Measurements from ENCODE around the gene CT47B1.
"Not testable (repeated sequence)": the region's sequence is repeated elsewhere in the genome, so short reads cannot be mapped to it uniquely, and the experiment has no call there.

- not testable (repeated sequence) for TF ChIP-seq CTCF (conservative IDR thresholded peaks at IDR 0.05; ENCODE audit: low read length); EZH2phosphoT487 (IDR thresholded peaks at IDR 0.05; ENCODE audit: borderline replicate concordance)
Measured at GRCh38 chrX:120875766-120876165, at the start of gene CT47B1.

All from Loucy (cell line).